Measurements from ENCODE around the gene CADPS2. TPM values are rescaled to one million over a fixed set of nuclear protein-coding genes. Genes with fewer than 3 reads are reported as not detected.

Gene CADPS2
- total RNA-seq, 6 experiments from 2014 or later, result 7.6 to 14.7 (median 9.4) TPM

GRCh38 chr7:122433765-122434164 is 452.5 kb downstream of the CADPS2 start:
- no peak for TF ChIP-seq CTCF (IDR thresholded peaks at IDR 0.05)
- TF ChIP-seq POLR2A (IDR thresholded peaks at IDR 0.05), result no peak
- Histone ChIP-seq H3K27me3 (no peaks in the 10 kb centered on the region), H3K9me3 (no peaks in the 10 kb centered on the region), H3K36me3 (no peaks in the 10 kb centered on the region), H3K4me3 (no peak overlapping the region), H3K4me1 (no peaks in the 10 kb centered on the region), H3K27ac (no peak overlapping the region)
- 82% methylated on average over 2 of the region's 2 CpGs for WGBS (ENCODE audit: insufficient coverage, low coverage, low lambda C conversion rate, missing lambda C conversion rate)
- intact Hi-C loops (cut with DNase I), result no loop called here
- DNase-seq (no peak), ATAC-seq (no peak)

DNA sequence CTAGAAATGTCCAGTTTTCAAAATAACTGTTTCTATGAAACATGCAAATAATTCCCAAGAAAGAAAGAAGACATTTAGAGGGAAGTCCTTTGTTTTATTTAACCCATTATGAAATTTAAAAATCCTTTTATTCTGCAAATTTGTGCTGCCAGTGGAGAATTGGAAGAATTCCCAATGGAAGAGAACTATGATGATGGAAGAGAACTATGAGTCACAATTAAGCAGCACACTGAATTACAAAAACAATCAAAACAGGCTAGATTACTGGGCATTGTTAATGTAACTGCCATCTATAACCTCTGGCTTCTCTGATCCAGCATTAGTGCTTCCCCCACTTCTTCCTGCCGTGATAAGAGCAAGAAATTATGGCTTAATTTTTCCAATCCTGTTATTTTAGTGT is 455.6 kb downstream of the CADPS2 start:
- no peak for DNase-seq
- no peaks in the 10 kb centered on the region for H3K36me3 ChIP-seq
- peak in 2 of 4 donors; percentile 28 to 44 for ATAC-seq
- H3K9me3 ChIP-seq, result no peaks in the 10 kb centered on the region
- no peak overlapping the region for H3K4me3 ChIP-seq
- H3K27ac ChIP-seq, result no peak overlapping the region
- intact Hi-C loops (cut with DNase I), result no loop called here
- TF ChIP-seq CTCF (IDR thresholded peaks at IDR 0.05) (no peak), POLR2A (IDR thresholded peaks at IDR 0.05) (no peak)
- no peaks in the 10 kb centered on the region for H3K27me3 ChIP-seq
- WGBS (ENCODE audit: insufficient coverage, low coverage, low lambda C conversion rate, missing lambda C conversion rate), result 80% methylated on average over 1 of the region's 1 CpG
- no peaks in the 10 kb centered on the region for H3K4me1 ChIP-seq

GRCh38 chr7:122429926-122430325 is 456.3 kb downstream of the CADPS2 start:
- intact Hi-C loops (cut with DNase I), result no loop called here
- 88% methylated on average over 2 of the region's 2 CpGs for WGBS (ENCODE audit: insufficient coverage, low coverage, low lambda C conversion rate, missing lambda C conversion rate)
- Histone ChIP-seq H3K27ac (no peak overlapping the region), H3K9me3 (no peaks in the 10 kb centered on the region), H3K4me3 (no peak overlapping the region), H3K36me3 (no peaks in the 10 kb centered on the region), H3K27me3 (no peaks in the 10 kb centered on the region), H3K4me1 (no peaks in the 10 kb centered on the region)
- TF ChIP-seq CTCF (IDR thresholded peaks at IDR 0.05), result no peak
- no peak for TF ChIP-seq POLR2A (IDR thresholded peaks at IDR 0.05)
- ATAC-seq, result no peak
- no peak for DNase-seq

DNA sequence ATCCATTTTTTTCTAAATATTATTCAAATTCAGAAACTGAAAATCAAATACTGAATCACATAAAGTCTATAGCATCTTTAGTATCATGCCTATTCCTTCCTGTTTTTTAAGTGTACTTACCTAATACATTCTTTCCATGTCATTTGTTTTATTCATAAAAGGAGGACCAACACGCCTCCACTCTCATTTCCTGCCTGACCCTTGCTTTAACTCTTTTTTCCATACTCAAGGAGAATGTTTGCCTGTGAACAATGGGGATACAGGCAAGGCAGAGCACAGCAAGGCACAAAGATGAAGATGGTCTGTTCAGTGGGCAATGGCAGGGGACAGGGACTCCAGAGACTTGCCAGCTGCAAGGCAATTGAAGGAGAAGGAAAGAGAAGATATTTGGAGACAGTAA is 460.5 kb downstream of the CADPS2 start:
- DNase-seq (no peak), ATAC-seq (no peak)
- intact Hi-C loops (cut with DNase I), result no loop called here
- Histone ChIP-seq H3K9me3 (no peaks in the 10 kb centered on the region), H3K27ac (no peak overlapping the region), H3K27me3 (no peaks in the 10 kb centered on the region), H3K4me3 (no peak overlapping the region), H3K36me3 (no peaks in the 10 kb centered on the region), H3K4me1 (no peaks in the 10 kb centered on the region)
- WGBS (ENCODE audit: insufficient coverage, low coverage, low lambda C conversion rate, missing lambda C conversion rate), result 75% methylated on average over 1 of the region's 1 CpG
- TF ChIP-seq CTCF (IDR thresholded peaks at IDR 0.05), result no peak
- TF ChIP-seq POLR2A (IDR thresholded peaks at IDR 0.05), result no peak

DNA sequence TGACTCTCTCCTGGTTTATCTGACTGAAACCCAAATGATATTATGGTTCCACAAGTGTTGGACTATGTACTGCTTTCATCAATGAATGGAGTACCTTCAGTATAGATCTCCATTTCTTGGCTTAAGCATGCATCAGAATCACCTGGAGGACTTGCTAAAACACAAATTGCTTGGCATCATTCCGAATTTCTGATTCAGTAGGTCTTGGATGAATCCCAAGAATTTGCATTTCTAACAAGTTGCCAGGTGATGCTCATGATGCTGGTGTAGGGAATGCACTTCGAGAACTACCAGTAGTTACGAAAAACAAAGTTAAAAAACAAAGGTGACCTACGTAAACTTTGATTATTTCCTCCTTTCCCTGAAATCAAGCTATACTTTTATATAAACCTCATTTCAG is 462.7 kb downstream of the CADPS2 start:
- ATAC-seq (no peak), DNase-seq (no peak)
- Histone ChIP-seq H3K27me3 (no peaks in the 10 kb centered on the region), H3K4me3 (no peak overlapping the region), H3K27ac (no peak overlapping the region), H3K36me3 (no peaks in the 10 kb centered on the region), H3K9me3 (no peaks in the 10 kb centered on the region), H3K4me1 (no peaks in the 10 kb centered on the region)
- 84% methylated on average over 4 of the region's 4 CpGs for WGBS (ENCODE audit: insufficient coverage, low coverage, low lambda C conversion rate, missing lambda C conversion rate)
- intact Hi-C loops (cut with DNase I), result no loop called here
- TF ChIP-seq POLR2A (IDR thresholded peaks at IDR 0.05) (no peak), CTCF (IDR thresholded peaks at IDR 0.05) (no peak)

Measured in right lobe of liver (tissue), 6 donors.